Left lung (tissue), 10 donors: ENCODE data around the gene PDE6C. TPM values are rescaled to one million over a fixed set of nuclear protein-coding genes. Genes with fewer than 3 reads are reported as not detected.

Experiments used
- ATAC-seq: fragments of 200-7000 bp; cut with Tn5 transposase; one replicate; pipeline ENCODE4 v1.9.1; 2020; ENCODE audit warnings: moderate library complexity
- DNase-seq, 4 donors: peaks; one replicate each; pipeline ENCODE4 v3.0.0-alpha.2; 2013 to 2020
- H3K27ac ChIP-seq, 2 donors: fragments of 200-600 bp; sonication (generic) in 1 of 2; one replicate each; pipeline versions ENCODE4 v1.5.0 to v1.8.0; 2020 to 2021
- H3K27me3 ChIP-seq, 2 donors: fragments of 200-600 bp; sonication (generic) in 1 of 2; one replicate each; pipeline versions ENCODE4 v1.5.0 to v1.8.0; 2020 to 2021
- H3K36me3 ChIP-seq, 2 donors: fragments of 200-600 bp; sonication (generic) in 1 of 2; one replicate each; pipeline versions ENCODE4 v1.5.0 to v1.8.0; 2020 to 2021
- H3K4me1 ChIP-seq, 2 donors: fragments of 200-600 bp; one replicate each; pipeline ENCODE4 v1.8.0; 2021
- H3K4me3 ChIP-seq, 2 donors: fragments of 200-600 bp; sonication (generic) in 1 of 2; one replicate each; pipeline versions ENCODE4 v1.5.0 to v1.8.0; 2020 to 2021; ENCODE audit warnings: mild to moderate bottlenecking in 1 of 2
- H3K9me3 ChIP-seq, 2 donors: fragments of 200-600 bp; sonication (generic) in 1 of 2; one replicate each; pipeline versions ENCODE4 v1.5.0 to v1.8.0; 2020 to 2021
- CTCF ChIP-seq, 2 donors: fragments of 200-600 bp; sonication (generic) in 1 of 2; IDR thresholded peaks; one replicate each; pipeline versions ENCODE4 v1.5.0 to v1.8.0; 2021; ENCODE audit warnings: antibody characterized with exemption in 2 of 2
- intact Hi-C, 2 donors: fragments of 100-400 bp; cut with DNase I; formaldehyde crosslinking; loops; one replicate each; pipeline versions ENCODE4 v1.11.2 to v1.14.2; 2022
- polyA plus RNA-seq, 6 donors: library from polyadenylated mRNA; unstranded; fragments of 120-200 nt; gene quantifications; one replicate each; pipeline ENCODE4 v1.2.1, GENCODE V29; 2013; ENCODE audit not compliant: insufficient read length in 6 of 6
- total RNA-seq, 2 donors: library from RNA; stranded (reverse); fragmentation: NEBNext Ultra II Directional; extraction: Animal tissue kit (Norgen Biotek cat#: 25700); gene quantifications; one replicate each; pipeline ENCODE4 v1.2.1, GENCODE V29; 2021
- donor health status: DM: no; HTN: yes; CAD: no.
- donor health status: DM: no; HTN: no; CAD: no.

Gene PDE6C
- total and polyA plus RNA-seq, 8 donors = 1.3 to 1.9 (median 1.6) TPM; not detected in 2

GRCh38 chr10:93629647-93630305 is 17.4 kb downstream of the PDE6C start:
- Histone ChIP-seq H3K4me1 (no peaks in the 10 kb centered on the region), H3K36me3 (no peaks in the 10 kb centered on the region), H3K27ac (no peak overlapping the region), H3K27me3 (peaks cover 0 to 4% of the 10 kb centered on the region in 2 donors), H3K4me3 (no peak overlapping the region), H3K9me3 (no peaks in the 10 kb centered on the region)
- ATAC-seq (no peak), DNase-seq (no peak)
- intact Hi-C loops = no loop called here
- TF ChIP-seq CTCF (IDR thresholded peaks at IDR 0.05) = no peak

- TF ChIP-seq CTCF (IDR thresholded peaks at IDR 0.05) = no peak
- no peak overlapping the region for H3K27ac ChIP-seq
- intact Hi-C loops = no loop called here
- H3K36me3 ChIP-seq = no peaks in the 10 kb centered on the region
- H3K4me3 ChIP-seq = no peak overlapping the region
- DNase-seq (peak in 1 of 4 donors; percentile 13), ATAC-seq (no peak)
- H3K27me3 ChIP-seq = peaks cover 0 to 4% of the 10 kb centered on the region in 2 donors
- no peaks in the 10 kb centered on the region for H3K9me3 ChIP-seq
- H3K4me1 ChIP-seq = no peaks in the 10 kb centered on the region
Measured at GRCh38 chr10:93630625-93631557, 18.6 kb downstream of the PDE6C start.

- ATAC-seq (no peak), DNase-seq (no peak)
- Histone ChIP-seq H3K9me3 (no peaks in the 10 kb centered on the region), H3K4me3 (no peak overlapping the region), H3K36me3 (no peaks in the 10 kb centered on the region), H3K4me1 (no peaks in the 10 kb centered on the region), H3K27me3 (no peaks in the 10 kb centered on the region), H3K27ac (no peak overlapping the region)
- intact Hi-C loops = no loop called here
- no peak for TF ChIP-seq CTCF (IDR thresholded peaks at IDR 0.05)
Measured at GRCh38 chr10:93639791-93640190, 27.5 kb downstream of the PDE6C start.

DNA sequence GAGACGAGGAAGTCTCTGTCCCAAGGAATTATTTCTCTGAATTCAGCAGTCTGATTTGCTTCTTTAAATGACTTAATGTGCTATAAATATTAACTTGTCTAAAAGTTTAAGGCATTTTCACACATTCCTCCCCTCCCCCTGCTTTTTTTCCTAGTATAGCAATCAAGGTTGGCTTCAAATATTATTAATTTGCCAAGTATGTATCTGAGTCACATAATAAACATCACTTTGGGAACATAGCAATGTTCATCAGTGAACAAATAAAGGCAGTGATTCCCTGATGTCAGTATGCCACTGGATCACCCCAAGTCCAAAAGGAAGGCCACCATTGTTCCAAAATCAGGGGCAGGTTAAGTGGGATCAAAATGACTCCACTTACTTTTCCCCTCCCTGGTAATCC is 40.5 kb downstream of the PDE6C start:
- Histone ChIP-seq H3K36me3 (no peaks in the 10 kb centered on the region), H3K27ac (no peak overlapping the region), H3K27me3 (no peaks in the 10 kb centered on the region), H3K4me3 (no peak overlapping the region), H3K9me3 (no peaks in the 10 kb centered on the region), H3K4me1 (no peaks in the 10 kb centered on the region)
- intact Hi-C loops = no loop called here
- ATAC-seq (no peak), DNase-seq (no peak)
- TF ChIP-seq CTCF (IDR thresholded peaks at IDR 0.05) = no peak

DNA sequence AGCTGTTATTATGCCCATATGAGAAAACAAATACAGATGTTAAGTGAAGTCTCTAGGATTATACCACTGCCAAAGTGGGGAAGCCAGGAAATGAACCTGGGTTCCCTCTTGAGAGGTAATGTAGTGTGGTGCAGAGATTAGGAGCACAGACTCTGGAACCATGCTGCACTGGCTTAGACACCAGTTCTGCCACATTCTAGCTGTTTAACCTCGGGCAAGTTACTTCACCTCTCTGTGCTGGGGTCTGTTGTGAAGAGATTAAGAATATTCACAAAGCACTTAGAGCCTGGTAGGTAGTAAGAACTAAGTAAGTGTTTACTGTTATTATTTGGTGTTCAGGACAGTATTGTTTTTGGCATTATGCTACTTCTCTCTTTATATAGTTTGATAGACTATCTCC is 41.9 kb downstream of the PDE6C start:
- H3K9me3 ChIP-seq = no peaks in the 10 kb centered on the region
- H3K27me3 ChIP-seq = no peaks in the 10 kb centered on the region
- intact Hi-C loops = no loop called here
- no peak for DNase-seq
- H3K36me3 ChIP-seq = no peaks in the 10 kb centered on the region
- no peaks in the 10 kb centered on the region for H3K4me1 ChIP-seq
- no peak for TF ChIP-seq CTCF (IDR thresholded peaks at IDR 0.05)
- H3K4me3 ChIP-seq = no peak overlapping the region
- no peak for ATAC-seq
- H3K27ac ChIP-seq = no peak overlapping the region
